ENCODE data around the gene TROAP.

The TROAP gene

GRCh38 chr12:49338830-49339463 is 15.9 kb downstream of the TROAP start:
- Mint-ChIP-seq H3K4me3 (no peak overlapping the region), H3K27ac (no peak overlapping the region), H3K27me3 (peaks cover 70 to 93% of the 10 kb centered on the region in 2 donors), H3K4me1 (peaks cover 26 to 42% of the 10 kb centered on the region in 2 donors), H3K36me3 (peaks cover 0 to 5% of the 10 kb centered on the region in 2 donors), H3K9me3 (no peaks in the 10 kb centered on the region)
- ATAC-seq (replicated peaks) (no peak), DNase-seq (no peak)

GRCh38 chr12:49339464-49339861 is 16.4 kb downstream of the TROAP start:
- peaks cover 68 to 93% of the 10 kb centered on the region in 2 donors for H3K27me3 Mint-ChIP-seq
- H3K9me3 Mint-ChIP-seq = no peaks in the 10 kb centered on the region
- H3K4me1 Mint-ChIP-seq = peaks cover 30 to 47% of the 10 kb centered on the region in 2 donors
- no peak overlapping the region for H3K4me3 Mint-ChIP-seq
- ATAC-seq (replicated peaks) = no peak
- DNase-seq = no peak
- peaks cover 0 to 5% of the 10 kb centered on the region in 2 donors for H3K36me3 Mint-ChIP-seq
- H3K27ac Mint-ChIP-seq = no peak overlapping the region

GRCh38 chr12:49340095-49340870 is 17.2 kb downstream of the TROAP start:
- ATAC-seq (replicated peaks) (no peak), DNase-seq (no peak)
- Mint-ChIP-seq H3K4me1 (peaks cover 29 to 53% of the 10 kb centered on the region in 2 donors), H3K27ac (no peak overlapping the region), H3K27me3 (peaks cover 60 to 93% of the 10 kb centered on the region in 2 donors), H3K36me3 (peaks cover 0 to 5% of the 10 kb centered on the region in 2 donors), H3K4me3 (no peak overlapping the region), H3K9me3 (no peaks in the 10 kb centered on the region)

- Mint-ChIP-seq H3K36me3 (peaks cover 0 to 5% of the 10 kb centered on the region in 2 donors), H3K27ac (no peak overlapping the region), H3K4me1 (peaks cover 34 to 58% of the 10 kb centered on the region in 2 donors), H3K27me3 (peaks cover 63 to 96% of the 10 kb centered on the region in 2 donors), H3K9me3 (no peaks in the 10 kb centered on the region), H3K4me3 (no peak overlapping the region)
- DNase-seq (no peak), ATAC-seq (replicated peaks) (no peak)
These were observed 18.1 kb downstream of the TROAP start for GRCh38 chr12:49340971-49341776.

- Mint-ChIP-seq H3K27me3 (peaks cover 65 to 97% of the 10 kb centered on the region in 2 donors), H3K27ac (no peak overlapping the region), H3K4me1 (peaks cover 37 to 61% of the 10 kb centered on the region in 2 donors), H3K4me3 (peak overlapping the region in 1 of 2 donors; percentile 76), H3K36me3 (peaks cover 0 to 2% of the 10 kb centered on the region in 2 donors), H3K9me3 (no peaks in the 10 kb centered on the region)
- ATAC-seq (replicated peaks) (no peak), DNase-seq (no peak)
These were observed 18.7 kb downstream of the TROAP start for GRCh38 chr12:49341777-49342065.

- Mint-ChIP-seq H3K9me3 (no peaks in the 10 kb centered on the region), H3K4me1 (peaks cover 37 to 61% of the 10 kb centered on the region in 2 donors), H3K4me3 (peak overlapping the region; percentile 69 to 76), H3K27me3 (peaks cover 65 to 97% of the 10 kb centered on the region in 2 donors), H3K27ac (peak overlapping the region; percentile 27), H3K36me3 (no peaks in the 10 kb centered on the region)
- peak; percentile 81 to 83 for ATAC-seq (replicated peaks)
- peak; percentile 78 for DNase-seq
These were observed 19.2 kb downstream of the TROAP start for GRCh38 chr12:49342066-49342913.

GRCh38 chr12:49342914-49343731 is 20.1 kb downstream of the TROAP start:
- Mint-ChIP-seq H3K27me3 (peaks cover 65 to 97% of the 10 kb centered on the region in 2 donors), H3K4me1 (peaks cover 33 to 61% of the 10 kb centered on the region in 2 donors), H3K9me3 (no peaks in the 10 kb centered on the region), H3K4me3 (peak overlapping the region; percentile 69 to 76), H3K36me3 (no peaks in the 10 kb centered on the region), H3K27ac (peak overlapping the region; percentile 63)
- DNase-seq = no peak
- peak; percentile 11 to 26 for ATAC-seq (replicated peaks)

- peaks cover 60 to 94% of the 10 kb centered on the region in 2 donors for H3K27me3 Mint-ChIP-seq
These were observed 21.5 kb downstream of the TROAP start for GRCh38 chr12:49344486-49345050.

GRCh38 chr12:49345051-49345824 is 22.2 kb downstream of the TROAP start:
- H3K27me3 Mint-ChIP-seq = peaks cover 57 to 88% of the 10 kb centered on the region in 2 donors
- DNase-seq = no peak
- ATAC-seq (replicated peaks) = peak; percentile 6 to 19
- H3K4me3 Mint-ChIP-seq = peak overlapping the region; percentile 80 to 89
- no peaks in the 10 kb centered on the region for H3K9me3 Mint-ChIP-seq
- peak overlapping the region; percentile 52 for H3K27ac Mint-ChIP-seq
- H3K4me1 Mint-ChIP-seq = peaks cover 32 to 62% of the 10 kb centered on the region in 2 donors
- no peaks in the 10 kb centered on the region for H3K36me3 Mint-ChIP-seq

More at GRCh38 chr12:49344486-49345050, 21.5 kb downstream of the TROAP start:
- peaks cover 32 to 62% of the 10 kb centered on the region in 2 donors for H3K4me1 Mint-ChIP-seq
- DNase-seq (no peak), ATAC-seq (replicated peaks) (no peak)
- H3K36me3 Mint-ChIP-seq = no peaks in the 10 kb centered on the region
- peak overlapping the region in 1 of 2 donors; percentile 89 for H3K4me3 Mint-ChIP-seq
- no peak overlapping the region for H3K27ac Mint-ChIP-seq
- H3K9me3 Mint-ChIP-seq = no peaks in the 10 kb centered on the region

- no peaks in the 10 kb centered on the region for H3K36me3 Mint-ChIP-seq
- H3K27me3 Mint-ChIP-seq = peaks cover 53 to 87% of the 10 kb centered on the region in 2 donors
- H3K9me3 Mint-ChIP-seq = no peaks in the 10 kb centered on the region
- peak overlapping the region; percentile 77 for H3K27ac Mint-ChIP-seq
- peak overlapping the region; percentile 80 to 89 for H3K4me3 Mint-ChIP-seq
- H3K4me1 Mint-ChIP-seq = peaks cover 32 to 62% of the 10 kb centered on the region in 2 donors
- ATAC-seq (replicated peaks) = no peak
- no peak for DNase-seq
These were observed 23.0 kb downstream of the TROAP start for GRCh38 chr12:49345825-49346658.

GRCh38 chr12:49346659-49347310 is 23.7 kb downstream of the TROAP start, which contains the start of gene DNAJC22:
Gene DNAJC22 (plus strand): TSS chr12:49346888. CDS start chr12:49348873, 1,985 bp downstream.
- Mint-ChIP-seq H3K4me3 (peak within 1 kb of the TSS; percentile 80 to 89), H3K27me3 (peaks cover 53 to 83% of the 10 kb centered on the region in 2 donors), H3K4me1 (peaks cover 32 to 62% of the 10 kb centered on the region in 2 donors), H3K9me3 (no peaks in the 10 kb centered on the region), H3K36me3 (no peaks in the 10 kb centered on the region), H3K27ac (peak within 1 kb of the TSS; percentile 77)
- ATAC-seq (replicated peaks) = peak in 1 of 2 donors; percentile 11
- no peak for DNase-seq
